ENCODE results near the gene TRNP1.
"Not testable (repeated sequence)": the region's sequence is repeated elsewhere in the genome, so short reads cannot be mapped to it uniquely, and the experiment has no call there.

The TRNP1 gene

DNA sequence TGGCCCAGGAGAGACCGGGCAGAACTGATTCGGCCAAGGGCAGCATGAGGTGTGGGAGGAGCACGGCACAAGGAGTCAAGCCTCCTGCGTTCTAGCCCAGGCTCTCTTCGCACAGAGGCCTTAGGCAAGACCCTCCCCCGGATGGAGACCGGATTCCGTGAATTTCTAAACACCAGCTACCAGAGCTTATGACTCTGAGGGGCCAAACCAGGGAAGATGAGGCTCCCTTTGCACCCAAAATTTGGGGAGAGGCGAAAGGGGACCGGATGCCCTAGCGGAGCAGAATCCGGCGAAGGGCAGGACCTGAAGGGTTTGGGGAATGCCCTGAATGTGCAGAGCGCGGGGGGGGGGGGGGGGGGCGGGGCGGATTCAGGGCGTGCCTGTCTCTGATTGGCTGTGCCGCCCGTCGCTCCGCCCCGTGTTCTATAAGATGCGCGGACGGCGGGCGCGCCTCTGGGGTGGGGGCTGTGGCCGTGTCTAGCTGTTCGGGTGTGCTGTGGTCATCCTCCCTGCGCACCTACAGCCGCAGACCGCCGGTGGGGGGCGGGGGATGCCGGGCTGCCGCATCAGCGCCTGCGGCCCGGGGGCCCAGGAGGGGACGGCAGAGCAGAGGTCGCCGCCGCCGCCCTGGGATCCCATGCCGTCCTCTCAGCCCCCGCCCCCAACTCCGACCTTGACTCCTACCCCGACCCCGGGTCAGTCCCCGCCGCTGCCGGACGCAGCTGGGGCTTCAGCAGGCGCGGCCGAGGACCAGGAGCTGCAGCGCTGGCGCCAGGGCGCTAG is at the start of gene TRNP1:
TRNP1 (plus strand) TSS at position 456 of the 783 bp plus-strand sequence; CDS start at position 551, 95 bp downstream.
- FAIRE-seq = no peak

DNA sequence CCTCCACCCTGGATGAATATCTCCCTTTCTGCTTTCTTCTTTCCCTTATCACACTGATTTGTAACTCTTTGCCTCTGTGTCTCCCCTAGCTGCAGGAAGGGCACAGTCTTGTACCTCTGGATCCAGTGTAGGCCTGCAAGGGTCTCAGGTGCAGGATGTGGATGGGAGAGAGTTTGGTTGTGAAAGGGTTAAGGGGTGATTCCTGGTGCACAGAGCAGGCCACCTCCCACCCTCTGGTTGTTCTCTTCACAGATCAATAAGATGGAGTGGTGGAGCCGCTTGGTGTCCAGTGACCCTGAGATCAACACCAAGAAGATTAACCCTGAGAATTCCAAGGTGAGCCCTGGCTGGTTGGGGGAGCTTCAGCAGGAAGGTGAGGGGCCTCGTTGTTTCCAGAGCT is 48.4 kb upstream of the TRNP1 start:
- FAIRE-seq = no peak

- no peak for FAIRE-seq
Measured at GRCh38 chr1:26945728-26946127, 47.8 kb upstream of the TRNP1 start.

- FAIRE-seq = no peak
Measured at GRCh38 chr1:26946270-26946669, 47.2 kb upstream of the TRNP1 start.

- not testable (repeated sequence) for FAIRE-seq
Measured at GRCh38 chr1:26948725-26949057, 44.8 kb upstream of the TRNP1 start.

DNA sequence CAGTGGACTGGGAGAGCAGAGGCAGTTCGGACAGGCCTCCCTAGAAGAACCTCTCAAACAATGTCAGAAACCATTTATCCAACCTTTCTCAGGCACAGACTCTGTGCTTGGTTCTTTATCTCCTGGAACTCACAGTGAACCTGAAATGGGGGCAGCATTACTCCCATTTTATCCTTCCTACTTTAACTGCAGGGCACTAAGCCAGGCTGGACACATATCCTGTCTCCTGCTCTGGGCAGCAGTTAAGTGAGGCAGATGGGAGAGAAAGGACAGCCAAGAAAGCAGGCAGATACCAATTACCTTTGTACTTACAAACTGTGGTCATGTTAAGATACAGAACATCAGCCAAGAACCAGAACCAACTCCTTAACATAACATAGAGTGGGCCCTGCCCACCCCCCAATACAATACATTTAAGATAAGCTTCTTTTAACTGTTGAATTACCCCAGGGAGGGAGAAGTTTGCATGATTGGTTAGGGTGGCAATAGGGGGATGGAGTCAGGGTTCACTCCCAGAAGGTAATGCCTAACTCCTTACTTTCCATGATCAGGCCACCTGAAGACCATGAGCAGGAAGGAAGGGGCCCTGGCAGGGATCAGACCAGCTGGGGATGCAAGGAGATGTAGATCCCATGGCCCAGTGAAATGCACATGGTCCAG is 44.1 kb upstream of the TRNP1 start:
- FAIRE-seq = no peak

- FAIRE-seq = no peak
Measured at GRCh38 chr1:26949926-26950319, 43.6 kb upstream of the TRNP1 start.

DNA sequence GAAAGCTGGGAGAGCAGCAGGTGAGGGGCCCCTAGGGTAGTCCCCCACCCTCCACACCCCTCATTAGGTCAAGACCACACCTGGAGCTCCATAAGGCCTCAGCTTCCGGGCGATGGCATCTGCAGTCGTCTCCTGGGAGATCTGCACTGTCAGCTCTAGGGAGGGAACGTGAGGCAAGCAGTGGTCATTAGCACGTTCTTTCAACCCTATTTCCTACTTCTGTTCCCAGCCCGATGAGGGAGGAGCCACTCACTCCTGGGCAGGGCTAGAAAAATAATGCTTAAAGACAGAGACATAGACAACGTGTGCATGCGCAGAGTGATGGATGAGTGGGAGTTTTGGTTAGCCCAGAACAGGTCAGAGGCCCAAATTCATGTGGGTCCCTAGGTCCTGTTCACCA is 42.9 kb upstream of the TRNP1 start:
- no peak for FAIRE-seq

DNA sequence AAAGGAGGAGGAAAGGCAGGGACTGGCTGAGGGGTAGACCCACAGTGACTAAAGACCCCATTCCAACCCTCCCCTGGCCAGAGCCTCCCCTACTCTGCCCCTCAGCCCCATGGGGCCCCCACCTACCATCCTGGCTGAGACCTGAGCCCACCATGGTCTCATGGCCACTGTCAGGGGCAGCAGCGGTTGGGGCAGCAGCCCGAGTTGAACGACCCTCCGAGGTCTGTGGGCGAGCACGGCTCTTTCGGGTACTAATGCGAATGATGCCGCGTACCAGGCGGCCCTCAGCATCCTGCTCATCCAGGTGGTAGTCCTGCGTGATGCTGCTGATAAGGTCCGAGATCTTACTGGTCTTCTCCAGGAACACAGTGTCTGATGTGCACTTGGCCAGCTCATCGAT is 42.3 kb upstream of the TRNP1 start:
- no peak for FAIRE-seq

GRCh38 chr1:26951821-26952497 is 41.5 kb upstream of the TRNP1 start:
- FAIRE-seq = no peak

DNA sequence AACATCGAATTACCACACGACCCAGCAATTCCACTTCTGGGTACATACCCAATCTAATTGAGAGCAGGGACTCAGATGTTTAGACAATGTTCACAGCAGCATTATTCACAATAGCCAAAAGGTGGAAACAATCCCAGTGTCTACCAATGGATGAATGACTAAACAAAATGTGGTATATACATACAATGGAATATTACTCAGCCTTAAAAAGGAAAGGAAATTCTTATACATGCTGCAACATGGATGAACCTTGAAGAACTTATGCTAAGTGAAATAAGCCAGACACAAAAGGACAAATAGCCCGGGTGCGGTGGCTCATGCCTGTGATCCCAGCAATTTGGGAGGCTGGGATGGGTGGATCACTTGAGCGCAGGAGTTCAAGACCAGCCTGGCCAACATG is 40.1 kb upstream of the TRNP1 start:
- FAIRE-seq = no peak

- FAIRE-seq = no peak
Measured at GRCh38 chr1:26956321-26956720, 37.2 kb upstream of the TRNP1 start.

DNA sequence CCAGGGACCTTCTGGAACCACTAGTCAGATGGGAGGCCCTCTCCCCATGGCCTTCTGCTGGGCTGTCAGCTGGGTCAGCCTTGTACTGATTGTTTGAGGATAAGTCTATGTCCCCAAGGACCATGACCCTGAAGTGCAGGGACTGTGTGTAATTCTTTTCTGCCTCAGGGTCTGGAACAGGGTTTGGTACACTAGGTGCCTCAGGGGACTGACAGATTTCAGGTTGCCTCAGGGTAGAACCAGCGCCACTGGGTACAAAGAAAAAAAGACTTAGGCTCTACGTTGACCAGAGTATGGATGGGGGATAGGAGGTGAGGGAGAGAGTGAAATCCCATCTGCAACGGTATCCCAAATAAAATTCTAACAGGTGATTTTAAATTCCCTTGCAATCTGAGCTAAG is 36.2 kb upstream of the TRNP1 start:
- FAIRE-seq = no peak

GRCh38 chr1:26959270-26959669 is 34.2 kb upstream of the TRNP1 start:
- no peak for FAIRE-seq

DNA sequence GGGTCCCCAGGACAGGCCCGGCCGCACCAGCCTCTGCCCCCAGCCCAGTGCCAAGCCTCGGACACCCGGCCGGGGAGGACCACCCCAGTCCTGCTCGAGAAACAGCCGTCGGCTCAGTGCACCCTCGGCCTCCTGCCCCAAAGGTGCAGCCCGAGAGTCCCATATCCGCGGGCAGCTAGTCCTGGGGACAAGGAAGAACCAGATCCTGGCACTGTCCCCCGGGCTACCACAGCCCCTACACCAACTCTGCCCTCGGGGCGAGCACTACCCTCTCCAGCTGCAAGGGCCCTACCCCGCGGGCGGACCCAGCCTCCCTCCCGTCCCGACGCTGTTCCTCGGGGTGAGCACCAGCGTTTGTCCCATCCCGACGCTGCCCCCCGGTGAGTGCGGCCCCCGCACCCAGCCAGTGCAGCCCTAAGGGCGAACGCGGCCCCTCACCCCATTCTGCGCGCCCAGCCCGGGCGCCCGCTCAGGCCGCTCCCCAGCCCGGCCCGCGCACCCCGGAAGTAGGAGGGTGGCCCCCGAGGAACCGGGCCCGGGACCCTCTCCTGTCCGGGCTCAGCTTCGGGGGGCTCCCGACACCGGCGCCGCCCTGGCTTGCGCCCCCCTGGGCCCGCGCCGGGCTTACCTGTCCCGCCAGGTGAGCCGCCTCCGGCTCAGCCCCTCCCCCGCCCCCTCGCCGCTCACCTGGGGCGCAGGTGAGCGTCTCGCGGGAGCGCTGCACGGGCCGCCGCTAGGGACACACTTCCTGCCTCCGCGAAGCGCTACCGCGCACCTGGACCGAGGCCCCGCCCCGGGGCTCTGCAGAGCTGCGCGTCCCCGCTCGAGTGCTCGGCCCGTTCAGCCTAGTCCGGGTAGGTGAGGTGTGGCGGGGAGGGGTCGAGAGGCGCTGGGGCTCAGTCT is 33.5 kb upstream of the TRNP1 start, which contains the start of gene KDF1:
KDF1 (minus strand) TSS at position 747 of the 903 bp plus-strand sequence. CDS start 8,088 bp downstream, outside the sequence.
- no peak for FAIRE-seq

GRCh38 chr1:26960625-26960966 is 32.9 kb upstream of the TRNP1 start:
- FAIRE-seq = no peak

GRCh38 chr1:26961826-26962225 is 31.7 kb upstream of the TRNP1 start:
- no peak for FAIRE-seq

DNA sequence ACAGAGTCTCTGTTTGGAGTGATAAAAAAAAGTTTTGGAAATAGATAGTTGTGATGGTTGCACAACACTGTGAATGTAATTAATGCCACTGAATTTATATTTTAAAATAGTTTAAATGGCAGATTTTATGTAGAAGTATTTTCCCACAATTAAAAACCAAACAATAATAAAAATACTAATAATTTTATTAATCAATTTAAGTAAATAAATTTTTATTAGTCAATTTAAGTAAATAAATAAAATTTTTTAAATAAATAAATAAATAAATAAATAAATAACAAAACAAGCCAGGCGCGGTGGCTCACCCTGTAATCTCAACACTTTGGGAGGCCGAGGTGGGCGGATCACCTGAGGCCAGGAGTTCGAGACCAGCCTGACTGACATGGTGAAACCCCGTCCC is 28.3 kb upstream of the TRNP1 start:
- no peak for FAIRE-seq

DNA sequence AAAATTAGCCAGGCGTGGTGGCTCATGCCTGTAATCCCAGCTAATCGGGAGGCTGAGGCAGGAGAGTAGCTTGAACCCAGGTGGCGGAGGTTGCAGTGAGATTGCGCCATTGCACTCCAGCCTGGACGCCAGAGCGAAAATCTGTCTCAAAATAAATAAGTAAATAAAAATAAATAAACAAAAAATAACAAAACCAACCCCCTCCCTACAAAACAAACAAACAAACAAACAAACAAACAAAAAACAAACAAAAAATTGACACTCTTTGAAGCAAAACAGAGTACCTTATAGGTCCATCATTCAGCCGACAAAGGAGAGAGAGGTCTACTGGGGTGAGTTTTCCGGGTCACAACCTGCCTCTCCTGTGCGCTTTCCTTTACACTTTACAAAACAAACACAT is 27.9 kb upstream of the TRNP1 start:
- FAIRE-seq = no peak

- no peak for FAIRE-seq
Measured at GRCh38 chr1:26970810-26971209, 22.7 kb upstream of the TRNP1 start.

DNA sequence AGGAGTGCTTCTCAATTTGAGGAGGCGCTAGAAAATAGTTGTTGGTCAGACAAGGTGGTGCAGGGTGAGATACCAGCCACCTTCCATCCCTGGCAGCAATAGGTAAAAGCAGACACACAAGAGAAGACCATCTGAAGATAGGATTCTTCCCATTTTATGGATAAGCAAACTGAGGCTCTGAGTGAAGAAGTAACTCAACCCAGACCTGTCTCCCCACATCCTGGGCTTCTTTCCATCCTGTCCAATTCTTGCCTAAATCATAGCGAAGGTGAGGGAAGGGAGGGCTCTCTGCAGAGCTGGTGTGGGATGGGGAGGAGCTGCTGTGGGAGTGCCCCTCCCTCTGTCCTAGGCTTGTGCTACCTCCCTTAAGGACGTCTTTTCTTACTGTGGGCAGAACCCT is 21.9 kb upstream of the TRNP1 start:
- FAIRE-seq = no peak

DNA sequence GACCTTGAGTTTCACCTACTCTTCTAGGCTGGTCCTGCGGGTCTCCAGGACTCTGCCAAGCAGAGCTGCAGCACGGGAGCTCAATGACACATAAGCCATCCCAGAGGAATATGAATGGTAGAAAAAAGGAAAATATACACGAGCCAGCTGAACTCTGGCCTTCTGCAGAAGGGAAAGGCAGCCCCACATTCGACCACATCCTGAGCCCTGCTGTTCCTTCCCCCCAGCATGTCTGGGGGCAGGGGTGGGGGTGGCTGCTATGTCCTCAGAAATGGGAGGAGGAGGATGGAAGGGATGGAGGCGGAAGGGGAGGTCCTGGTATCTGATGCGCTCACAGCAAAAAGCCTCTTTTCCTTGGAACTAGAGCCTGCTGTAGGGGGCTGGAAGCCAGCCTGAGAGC is 21.1 kb upstream of the TRNP1 start:
- no peak for FAIRE-seq

DNA sequence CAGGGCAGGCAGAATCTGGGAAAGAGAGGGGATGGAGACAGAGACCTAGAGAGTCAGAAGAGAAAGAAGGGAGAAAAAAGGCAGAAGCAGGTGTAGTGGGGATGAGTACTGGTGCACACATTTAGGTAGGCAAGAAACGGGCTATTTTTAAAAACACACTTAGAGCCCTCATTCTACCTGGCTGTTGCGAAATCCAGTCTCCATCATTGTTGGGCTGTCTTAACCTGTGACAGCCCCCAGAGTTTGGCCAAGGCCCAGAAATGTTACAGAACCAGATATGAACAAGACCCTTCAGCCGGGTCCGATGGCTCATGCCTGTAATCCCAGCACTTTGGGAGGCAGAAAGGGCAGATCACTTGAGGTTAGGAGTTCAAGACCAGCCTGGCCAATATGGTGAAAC is 20.7 kb upstream of the TRNP1 start:
- no peak for FAIRE-seq
